CD4-positive, CD25-positive, alpha-beta regulatory T cell (primary cell): Measurements from ENCODE around the gene KIF26B. TPM values are rescaled to one million over a fixed set of nuclear protein-coding genes. Genes with fewer than 3 reads are reported as not detected.
A peak's percentile ranks its signal among the peaks of the same experiment; 100 is the strongest.

ENCODE experiments used
- ATAC-seq, 2 donors: fragments of 150-1000 bp; cut with Tn5 transposase; one replicate each; pipeline ENCODE4 v1.10.0; 2021; ENCODE audit warnings: low read depth in 2 of 2, moderate number of reproducible peaks in 2 of 2, moderate library complexity in 1 of 2
- DNase-seq, 3 donors: peaks; one replicate each; pipeline versions ENCODE4 v3.0.0 to v3.0.0-alpha.2; 2012 to 2022; ENCODE audit warnings: mixed read lengths in 1 of 3
- H3K27ac ChIP-seq: one replicate; pipeline ENCODE4 v1.7.0; 2013; ENCODE audit warnings: mild to moderate bottlenecking, low read length; ENCODE audit not compliant: insufficient read depth, poor library complexity, severe bottlenecking
- H3K27me3 ChIP-seq: one replicate; pipeline ENCODE4 v1.7.0; 2013; ENCODE audit warnings: low read length; ENCODE audit not compliant: control insufficient read depth, insufficient read depth
- H3K36me3 ChIP-seq: one replicate; pipeline ENCODE4 v1.7.0; 2013; ENCODE audit warnings: mild to moderate bottlenecking, low read length, moderate library complexity; ENCODE audit not compliant: control insufficient read depth, insufficient read depth
- H3K4me1 ChIP-seq: 2 replicates; pipeline ENCODE4 v1.7.0; 2013; ENCODE audit warnings: mild to moderate bottlenecking, low read length; ENCODE audit not compliant: insufficient read depth, control insufficient read depth, poor library complexity, severe bottlenecking
- H3K4me3 ChIP-seq: one replicate; pipeline ENCODE4 v1.7.0; 2013; ENCODE audit warnings: low read depth, mild to moderate bottlenecking, low read length, moderate library complexity
- H3K9me3 ChIP-seq, 2 experiments: 1 replicate in 1 of 2; 2 replicates in 1 of 2; pipeline ENCODE4 v1.7.0; 2013; ENCODE audit warnings: low read length in 2 of 2, mild to moderate bottlenecking in 1 of 2, moderate library complexity in 1 of 2; ENCODE audit not compliant: control insufficient read depth in 2 of 2
- H3K27ac Mint-ChIP-seq, 3 donors: one replicate each; pipeline ENCODE4 v1.8.0; 2020 to 2022; ENCODE audit warnings: mild to moderate bottlenecking in 3 of 3, mixed read lengths in 3 of 3, moderate library complexity in 2 of 3
- H3K27me3 Mint-ChIP-seq: one replicate; pipeline ENCODE4 v1.8.0; 2022; ENCODE audit warnings: mild to moderate bottlenecking, mixed read lengths
- H3K36me3 Mint-ChIP-seq: one replicate; pipeline ENCODE4 v1.8.0; 2020; ENCODE audit warnings: mixed read lengths
- H3K4me1 Mint-ChIP-seq, 4 donors: one replicate each; pipeline ENCODE4 v1.8.0; 2020 to 2022; ENCODE audit warnings: mixed read lengths in 4 of 4, mild to moderate bottlenecking in 1 of 4
- H3K4me3 Mint-ChIP-seq, 4 donors: one replicate each; pipeline ENCODE4 v1.8.0; 2020 to 2022; ENCODE audit warnings: mild to moderate bottlenecking in 4 of 4, mixed read lengths in 4 of 4, moderate library complexity in 3 of 4
- H3K9me3 Mint-ChIP-seq, 7 donors: one replicate each; pipeline ENCODE4 v1.8.0; 2020 to 2022; ENCODE audit warnings: mixed read lengths in 7 of 7, mild to moderate bottlenecking in 3 of 7, moderate library complexity in 2 of 7
- polyA plus RNA-seq, 4 donors: library from polyadenylated mRNA; unstranded; fragments of 300-500 nt; fragmentation: Illumina TruSeq; gene quantifications; one replicate each; pipeline ENCODE4 v1.2.3, GENCODE V29; 2021
- total RNA-seq: library from RNA; stranded (reverse); gene quantifications from one replicate; pipeline ENCODE4 v1.2.3, GENCODE V29; 2022

Gene KIF26B
- total and polyA plus RNA-seq, 5 donors from 2014 or later: not detected

DNA sequence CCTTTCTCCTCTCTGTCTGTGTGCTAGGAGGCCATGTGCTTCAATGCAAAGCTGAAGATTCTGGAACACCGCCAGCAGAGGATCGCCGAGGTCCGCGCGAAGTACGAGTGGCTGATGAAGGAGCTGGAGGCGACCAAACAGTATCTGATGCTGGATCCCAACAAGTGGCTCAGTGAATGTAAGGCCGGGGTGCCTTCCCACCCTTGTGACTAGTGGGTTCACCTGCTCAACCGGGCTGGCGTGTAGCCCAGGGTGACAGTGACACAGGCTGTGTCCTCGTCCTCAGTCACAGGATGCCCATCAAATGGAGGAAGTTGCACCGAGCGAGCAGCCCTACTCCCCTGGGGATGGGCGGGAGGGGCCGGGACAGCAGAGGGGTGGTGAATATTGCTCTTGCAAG, 544.1 kb downstream of the KIF26B start:
- no peaks in the 10 kb centered on the region for H3K4me1 Mint-ChIP-seq

DNA sequence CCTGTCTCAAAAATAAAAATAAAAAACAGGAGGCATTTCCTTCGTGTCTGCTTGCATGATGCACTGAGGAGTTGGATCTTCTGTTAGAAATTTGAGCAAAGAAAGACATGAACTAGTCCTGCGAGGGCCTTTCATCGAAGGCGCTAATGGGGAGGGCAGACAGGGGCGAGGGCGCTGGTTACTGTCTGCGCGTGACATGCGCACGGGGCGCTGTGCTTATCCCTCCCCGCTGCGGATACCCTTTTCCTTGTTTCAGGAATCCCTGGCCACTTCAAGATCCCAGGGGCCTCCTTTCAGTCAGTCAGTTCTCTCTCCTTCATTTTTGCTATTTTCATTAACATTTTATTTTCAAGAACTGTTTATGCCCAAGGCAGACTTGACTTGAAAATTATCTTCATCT, 545.8 kb downstream of the KIF26B start:
- H3K9me3 ChIP-seq: no peaks in the 10 kb centered on the region
- no peaks in the 10 kb centered on the region for H3K36me3 Mint-ChIP-seq
- no peaks in the 10 kb centered on the region for H3K4me1 Mint-ChIP-seq
- H3K9me3 Mint-ChIP-seq: peaks cover 0 to 2% (median 0%) of the 10 kb centered on the region in 7 donors
- H3K4me3 ChIP-seq: no peak overlapping the region
- no peak overlapping the region for H3K27ac Mint-ChIP-seq
- no peak overlapping the region for H3K4me3 Mint-ChIP-seq
- H3K36me3 ChIP-seq: no peaks in the 10 kb centered on the region
- H3K4me1 ChIP-seq: no peaks in the 10 kb centered on the region
- no peaks in the 10 kb centered on the region for H3K27me3 ChIP-seq
- ATAC-seq (no peak), DNase-seq (no peak)
- no peak overlapping the region for H3K27ac ChIP-seq
- H3K27me3 Mint-ChIP-seq: no peaks in the 10 kb centered on the region

More for the DNA sequence above, 544.1 kb downstream of the KIF26B start:
- Mint-ChIP-seq H3K4me3 (no peak overlapping the region), H3K27ac (no peak overlapping the region), H3K9me3 (peaks cover 0 to 2% (median 0%) of the 10 kb centered on the region in 7 donors), H3K27me3 (no peaks in the 10 kb centered on the region), H3K36me3 (no peaks in the 10 kb centered on the region)
- Histone ChIP-seq H3K27me3 (no peaks in the 10 kb centered on the region), H3K4me1 (no peaks in the 10 kb centered on the region), H3K36me3 (no peaks in the 10 kb centered on the region), H3K27ac (no peak overlapping the region), H3K9me3 (no peaks in the 10 kb centered on the region), H3K4me3 (no peak overlapping the region)
- no peak for DNase-seq
- no peak for ATAC-seq

DNA sequence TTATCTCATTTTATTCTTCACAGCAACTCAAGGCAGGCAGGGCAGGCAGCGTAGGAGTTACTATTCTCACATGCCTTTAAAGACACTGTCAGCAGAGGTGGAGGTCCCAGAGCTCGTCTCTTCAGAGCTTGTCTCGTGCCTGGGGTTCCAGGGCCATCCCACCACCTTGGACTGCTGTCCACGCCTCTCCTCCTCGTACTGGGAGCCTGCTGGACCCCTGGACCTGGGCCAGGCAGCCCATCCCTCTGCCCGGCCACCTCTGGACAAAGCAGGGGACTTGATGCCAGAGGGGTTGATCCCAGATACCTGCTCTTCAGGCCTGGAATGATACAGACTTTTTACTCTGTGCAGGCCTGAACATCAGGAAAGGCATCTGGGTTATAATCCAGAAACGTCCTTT, 546.8 kb downstream of the KIF26B start:
- no peaks in the 10 kb centered on the region for H3K27me3 ChIP-seq
- DNase-seq (no peak), ATAC-seq (no peak)
- Mint-ChIP-seq H3K36me3 (no peaks in the 10 kb centered on the region), H3K9me3 (peaks cover 0 to 2% (median 0%) of the 10 kb centered on the region in 7 donors), H3K27ac (no peak overlapping the region), H3K4me3 (no peak overlapping the region), H3K27me3 (no peaks in the 10 kb centered on the region), H3K4me1 (no peaks in the 10 kb centered on the region)
- H3K36me3 ChIP-seq: no peaks in the 10 kb centered on the region
- no peaks in the 10 kb centered on the region for H3K4me1 ChIP-seq
- no peak overlapping the region for H3K4me3 ChIP-seq
- H3K9me3 ChIP-seq: no peaks in the 10 kb centered on the region
- no peak overlapping the region for H3K27ac ChIP-seq

DNA sequence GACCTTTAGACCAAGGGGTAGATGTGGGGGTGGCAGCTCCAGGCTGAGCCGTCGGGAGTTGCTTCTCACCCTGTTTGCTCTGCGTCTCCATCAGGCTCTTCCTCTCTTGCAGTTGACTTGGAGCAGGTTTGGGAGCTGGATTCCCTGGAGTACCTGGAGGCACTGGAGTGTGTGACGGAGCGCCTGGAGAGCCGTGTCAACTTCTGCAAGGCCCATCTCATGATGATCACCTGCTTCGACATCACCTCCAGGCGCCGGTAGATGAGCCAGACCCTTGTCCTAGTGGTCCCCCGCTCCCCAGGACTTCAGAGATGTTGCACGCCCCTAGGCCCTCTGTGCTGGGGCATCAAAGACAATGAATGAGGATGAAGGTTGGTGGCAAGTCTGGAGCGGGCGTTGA, 547.6 kb downstream of the KIF26B start:
- H3K27ac Mint-ChIP-seq: no peak overlapping the region

DNA sequence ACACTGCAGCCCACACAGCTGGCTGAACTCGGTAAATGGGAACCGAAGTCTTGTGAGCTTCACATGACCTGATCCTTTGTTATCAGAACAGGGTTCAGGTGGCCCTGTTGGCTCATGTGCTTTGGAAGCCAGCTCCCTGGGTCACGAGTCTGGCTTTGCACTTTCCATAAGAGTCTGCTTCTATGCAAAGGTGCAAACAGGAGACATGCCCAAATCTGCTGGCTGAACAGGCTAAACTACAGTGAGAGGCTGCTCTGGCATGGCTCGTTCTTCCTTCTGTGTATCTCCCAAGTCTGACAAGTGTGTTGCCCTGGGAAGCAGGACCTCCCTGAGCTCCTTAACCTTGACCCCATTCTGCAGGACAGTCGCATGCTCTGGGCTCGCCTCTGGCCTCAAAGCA, 549.6 kb downstream of the KIF26B start:
- H3K4me3 Mint-ChIP-seq: no peak overlapping the region
- no peaks in the 10 kb centered on the region for H3K4me1 Mint-ChIP-seq
- no peaks in the 10 kb centered on the region for H3K27me3 ChIP-seq
- no peak overlapping the region for H3K4me3 ChIP-seq
- H3K4me1 ChIP-seq: no peaks in the 10 kb centered on the region
- H3K36me3 Mint-ChIP-seq: no peaks in the 10 kb centered on the region
- no peaks in the 10 kb centered on the region for H3K9me3 ChIP-seq
- H3K27ac ChIP-seq: no peak overlapping the region
- no peaks in the 10 kb centered on the region for H3K36me3 ChIP-seq
- DNase-seq (no peak), ATAC-seq (no peak)
- H3K27me3 Mint-ChIP-seq: no peaks in the 10 kb centered on the region
- no peak overlapping the region for H3K27ac Mint-ChIP-seq
- H3K9me3 Mint-ChIP-seq: peaks cover 0 to 2% (median 0%) of the 10 kb centered on the region in 7 donors

More for the DNA sequence above, 547.6 kb downstream of the KIF26B start:
- ATAC-seq: no peak
- Histone ChIP-seq H3K4me1 (no peaks in the 10 kb centered on the region), H3K4me3 (no peak overlapping the region), H3K27me3 (no peaks in the 10 kb centered on the region), H3K27ac (no peak overlapping the region), H3K9me3 (no peaks in the 10 kb centered on the region), H3K36me3 (no peaks in the 10 kb centered on the region)
- H3K4me3 Mint-ChIP-seq: peak overlapping the region in 1 of 4 donors; percentile 84
- DNase-seq: no peak
- no peaks in the 10 kb centered on the region for H3K4me1 Mint-ChIP-seq
- peaks cover 0 to 2% (median 0%) of the 10 kb centered on the region in 7 donors for H3K9me3 Mint-ChIP-seq
- H3K27me3 Mint-ChIP-seq: no peaks in the 10 kb centered on the region
- H3K36me3 Mint-ChIP-seq: no peaks in the 10 kb centered on the region

DNA sequence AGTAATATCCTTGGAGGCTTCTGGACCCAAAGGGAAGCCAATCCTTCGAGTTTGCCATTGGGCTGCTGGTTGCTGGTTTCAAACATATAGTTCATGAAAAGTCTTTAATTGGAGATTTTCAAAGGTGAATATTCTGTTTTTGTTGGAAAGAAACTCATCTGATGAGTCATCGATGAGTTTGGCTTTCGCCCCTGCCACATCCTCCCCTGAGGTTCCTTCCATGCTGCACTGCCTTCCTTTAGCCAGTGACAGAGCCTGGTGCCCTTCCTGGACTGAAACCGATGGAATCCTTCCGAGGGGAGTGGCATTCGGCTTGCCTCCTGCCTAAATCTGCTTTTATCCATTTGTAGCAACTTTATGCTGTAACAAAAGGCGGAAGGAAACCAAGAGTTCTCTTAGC, 550.0 kb downstream of the KIF26B start:
- no peaks in the 10 kb centered on the region for H3K27me3 Mint-ChIP-seq
- H3K27ac ChIP-seq: no peak overlapping the region
- H3K4me3 ChIP-seq: no peak overlapping the region
- ATAC-seq: no peak
- H3K4me1 Mint-ChIP-seq: no peaks in the 10 kb centered on the region
- H3K36me3 ChIP-seq: no peaks in the 10 kb centered on the region
- no peaks in the 10 kb centered on the region for H3K36me3 Mint-ChIP-seq
- no peaks in the 10 kb centered on the region for H3K9me3 ChIP-seq
- no peaks in the 10 kb centered on the region for H3K27me3 ChIP-seq
- DNase-seq: no peak
- H3K4me3 Mint-ChIP-seq: no peak overlapping the region
- no peaks in the 10 kb centered on the region for H3K4me1 ChIP-seq
- H3K9me3 Mint-ChIP-seq: peaks cover 0 to 2% (median 0%) of the 10 kb centered on the region in 7 donors
- no peak overlapping the region for H3K27ac Mint-ChIP-seq

DNA sequence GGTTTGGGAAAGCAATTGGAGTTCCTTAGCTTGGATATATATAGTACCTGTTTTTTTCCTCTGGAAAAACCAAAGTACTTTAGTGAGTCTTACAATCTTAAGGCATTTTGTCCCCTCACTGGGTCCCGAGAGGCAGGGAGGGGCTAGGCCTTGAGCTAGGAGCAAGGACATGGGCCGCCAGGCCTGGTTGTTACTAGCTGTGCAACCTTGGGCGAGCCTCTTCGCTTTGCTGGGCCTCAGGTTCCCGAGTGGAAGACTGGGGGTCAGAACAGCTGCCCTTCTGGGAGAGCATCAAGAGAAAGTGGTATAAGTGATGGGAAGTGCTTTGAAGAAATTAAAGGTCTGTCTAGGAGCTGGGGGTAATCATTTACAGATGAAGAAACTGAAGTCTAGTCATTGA, 553.2 kb downstream of the KIF26B start:
- Mint-ChIP-seq H3K27ac (no peak overlapping the region), H3K36me3 (no peaks in the 10 kb centered on the region), H3K9me3 (no peaks in the 10 kb centered on the region), H3K4me3 (no peak overlapping the region), H3K27me3 (no peaks in the 10 kb centered on the region), H3K4me1 (no peaks in the 10 kb centered on the region)
- Histone ChIP-seq H3K36me3 (no peaks in the 10 kb centered on the region), H3K27me3 (no peaks in the 10 kb centered on the region), H3K4me3 (no peak overlapping the region), H3K27ac (no peak overlapping the region), H3K4me1 (no peaks in the 10 kb centered on the region), H3K9me3 (no peaks in the 10 kb centered on the region)
- ATAC-seq (no peak), DNase-seq (no peak)

DNA sequence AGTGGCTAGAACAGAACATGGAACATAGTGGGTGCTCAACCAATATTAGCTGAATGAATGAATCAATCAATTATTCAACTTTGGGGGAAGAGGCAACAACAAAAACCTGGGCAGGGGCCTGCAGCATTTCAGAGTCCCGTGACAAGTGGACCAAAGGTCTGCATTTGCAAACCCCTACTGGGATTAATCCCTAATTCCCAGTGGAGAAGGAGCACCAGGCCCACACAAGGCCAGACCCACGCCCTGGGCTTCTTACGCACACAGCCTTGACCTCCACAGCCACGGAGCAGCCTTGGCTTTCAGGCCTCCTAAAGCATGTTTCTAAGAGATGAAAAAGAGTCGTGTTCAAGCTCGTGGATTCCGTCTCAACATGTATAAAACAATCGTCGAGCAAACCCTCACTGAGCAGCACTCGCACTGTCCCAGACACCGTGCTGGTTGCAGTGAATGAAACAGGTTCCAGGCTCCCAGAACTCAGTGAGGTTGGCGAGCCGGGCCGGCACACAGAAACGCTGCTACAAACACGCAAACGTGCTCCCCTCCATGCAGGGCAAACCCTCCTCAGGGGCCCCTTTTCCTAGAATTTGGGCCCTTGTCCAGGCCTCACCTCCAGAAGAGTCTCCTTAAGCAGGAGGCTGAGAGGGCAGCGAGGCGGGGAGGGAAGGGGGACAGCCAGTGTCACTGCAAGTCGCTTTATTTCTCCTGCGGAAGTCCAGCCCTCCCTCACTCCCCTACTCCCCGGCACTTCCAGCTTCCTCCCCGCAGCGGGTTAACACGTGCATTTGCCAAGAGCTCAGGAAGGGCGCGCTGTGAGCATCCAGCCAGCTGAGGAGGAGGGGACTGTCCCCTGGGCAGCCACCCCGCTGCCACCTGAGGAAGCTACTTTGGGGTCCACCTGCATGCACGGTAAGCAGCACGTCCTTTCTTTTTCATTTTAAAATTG, 556.4 kb downstream of the KIF26B start:
- H3K27me3 ChIP-seq: no peaks in the 10 kb centered on the region
- no peaks in the 10 kb centered on the region for H3K4me1 Mint-ChIP-seq
- H3K36me3 ChIP-seq: no peaks in the 10 kb centered on the region
- no peaks in the 10 kb centered on the region for H3K4me1 ChIP-seq
- H3K36me3 Mint-ChIP-seq: no peaks in the 10 kb centered on the region
- H3K27ac ChIP-seq: no peak overlapping the region
- H3K27me3 Mint-ChIP-seq: no peaks in the 10 kb centered on the region
- H3K27ac Mint-ChIP-seq: no peak overlapping the region
- no peaks in the 10 kb centered on the region for H3K9me3 ChIP-seq
- DNase-seq (no peak), ATAC-seq (no peak)
- no peak overlapping the region for H3K4me3 Mint-ChIP-seq
- H3K9me3 Mint-ChIP-seq: no peaks in the 10 kb centered on the region
- no peak overlapping the region for H3K4me3 ChIP-seq
